ENCODE measurements around the gene TSPAN15. TPM values are rescaled to one million over a fixed set of nuclear protein-coding genes. Genes with fewer than 3 reads are reported as not detected.

The TSPAN15 gene
- total RNA-seq, 1 donor = 0.27 TPM

DNA sequence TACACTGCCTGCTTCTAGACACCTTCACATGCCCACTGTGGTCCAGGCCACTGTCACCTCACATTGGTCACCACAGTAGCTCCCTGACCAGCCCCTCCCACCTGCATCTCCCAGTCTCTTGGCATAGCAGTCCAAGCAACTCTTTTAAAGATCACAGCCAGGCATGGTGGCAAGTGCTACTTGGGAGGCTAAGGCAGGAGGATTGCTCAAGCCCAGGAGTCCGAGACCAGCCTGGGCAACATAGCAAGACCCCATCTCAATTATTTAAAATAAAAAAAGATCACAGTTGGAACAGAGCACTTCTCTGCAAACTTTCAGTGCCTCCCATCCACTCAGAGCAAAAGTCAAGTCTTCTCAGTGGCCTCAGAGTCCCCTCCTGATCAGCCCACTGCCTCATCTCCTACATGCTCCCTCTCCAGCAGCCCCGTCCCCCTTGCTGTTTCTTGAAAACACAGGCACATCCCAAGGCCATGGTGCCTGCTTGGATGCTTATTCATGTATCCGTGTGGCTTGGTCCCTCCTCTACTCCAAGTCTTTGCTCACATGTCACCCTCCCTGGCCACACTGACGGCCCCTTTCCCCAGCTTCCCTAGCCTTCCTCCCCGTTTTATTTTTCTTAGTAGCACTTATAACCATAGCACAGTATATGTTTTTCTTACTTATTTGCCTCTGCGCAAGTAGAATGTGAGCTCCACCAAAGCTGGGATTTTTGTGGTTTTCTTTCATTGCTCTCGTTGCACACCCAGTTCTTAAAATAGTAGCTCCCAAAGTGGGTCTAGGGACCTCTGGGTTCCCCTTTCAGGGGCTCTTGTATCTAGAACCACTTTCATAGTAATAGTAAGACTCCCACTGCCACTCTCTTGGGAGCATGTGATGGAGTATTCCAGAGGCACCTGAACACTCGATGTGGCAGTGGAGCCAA lies 19.5 kb downstream of the TSPAN15 start:
- DNase-seq (ENCODE audit: low read depth) = no peak
- H3K4me3 ChIP-seq (ENCODE audit: low read depth, low read length) = no peak overlapping the region
- TF ChIP-seq, protein P1, sequence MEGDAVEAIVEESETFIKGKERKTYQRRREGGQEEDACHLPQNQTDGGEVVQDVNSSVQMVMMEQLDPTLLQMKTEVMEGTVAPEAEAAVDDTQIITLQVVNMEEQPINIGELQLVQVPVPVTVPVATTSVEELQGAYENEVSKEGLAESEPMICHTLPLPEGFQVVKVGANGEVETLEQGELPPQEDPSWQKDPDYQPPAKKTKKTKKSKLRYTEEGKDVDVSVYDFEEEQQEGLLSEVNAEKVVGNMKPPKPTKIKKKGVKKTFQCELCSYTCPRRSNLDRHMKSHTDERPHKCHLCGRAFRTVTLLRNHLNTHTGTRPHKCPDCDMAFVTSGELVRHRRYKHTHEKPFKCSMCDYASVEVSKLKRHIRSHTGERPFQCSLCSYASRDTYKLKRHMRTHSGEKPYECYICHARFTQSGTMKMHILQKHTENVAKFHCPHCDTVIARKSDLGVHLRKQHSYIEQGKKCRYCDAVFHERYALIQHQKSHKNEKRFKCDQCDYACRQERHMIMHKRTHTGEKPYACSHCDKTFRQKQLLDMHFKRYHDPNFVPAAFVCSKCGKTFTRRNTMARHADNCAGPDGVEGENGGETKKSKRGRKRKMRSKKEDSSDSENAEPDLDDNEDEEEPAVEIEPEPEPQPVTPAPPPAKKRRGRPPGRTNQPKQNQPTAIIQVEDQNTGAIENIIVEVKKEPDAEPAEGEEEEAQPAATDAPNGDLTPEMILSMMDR (IDR thresholded peaks at IDR 0.05; ENCODE audit: insufficient read depth, low read length) = no peak

GRCh38 chr10:69472142-69472541 lies 20.9 kb downstream of the TSPAN15 start:
- no peak overlapping the region for H3K4me3 ChIP-seq (ENCODE audit: low read depth, low read length)
- no peak for DNase-seq (ENCODE audit: low read depth)
- TF ChIP-seq, protein P1 (IDR thresholded peaks at IDR 0.05; ENCODE audit: insufficient read depth, low read length) = no peak

DNA sequence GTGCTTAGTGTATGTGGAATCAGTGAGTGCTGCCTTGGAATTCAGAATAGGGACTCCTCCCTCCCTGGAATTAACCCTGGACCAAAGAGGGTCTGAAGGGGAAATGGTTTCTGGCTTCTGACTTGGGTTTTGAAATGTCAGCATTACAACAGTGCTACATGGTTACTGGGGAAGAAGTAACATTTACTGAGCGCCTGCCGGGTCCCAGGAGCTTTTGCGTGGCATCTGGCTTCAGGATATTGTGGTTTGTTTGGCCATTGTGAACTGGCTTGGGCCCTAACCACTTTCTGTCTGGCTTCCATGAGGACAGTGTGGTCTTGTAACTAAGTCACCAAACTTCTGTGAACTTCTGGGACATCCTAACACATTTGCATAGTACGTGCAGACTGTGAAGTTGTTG lies 21.3 kb downstream of the TSPAN15 start:
- TF ChIP-seq, protein P1 (IDR thresholded peaks at IDR 0.05; ENCODE audit: insufficient read depth, low read length) = no peak
- H3K4me3 ChIP-seq (ENCODE audit: low read depth, low read length) = no peak overlapping the region
- no peak for DNase-seq (ENCODE audit: low read depth)

DNA sequence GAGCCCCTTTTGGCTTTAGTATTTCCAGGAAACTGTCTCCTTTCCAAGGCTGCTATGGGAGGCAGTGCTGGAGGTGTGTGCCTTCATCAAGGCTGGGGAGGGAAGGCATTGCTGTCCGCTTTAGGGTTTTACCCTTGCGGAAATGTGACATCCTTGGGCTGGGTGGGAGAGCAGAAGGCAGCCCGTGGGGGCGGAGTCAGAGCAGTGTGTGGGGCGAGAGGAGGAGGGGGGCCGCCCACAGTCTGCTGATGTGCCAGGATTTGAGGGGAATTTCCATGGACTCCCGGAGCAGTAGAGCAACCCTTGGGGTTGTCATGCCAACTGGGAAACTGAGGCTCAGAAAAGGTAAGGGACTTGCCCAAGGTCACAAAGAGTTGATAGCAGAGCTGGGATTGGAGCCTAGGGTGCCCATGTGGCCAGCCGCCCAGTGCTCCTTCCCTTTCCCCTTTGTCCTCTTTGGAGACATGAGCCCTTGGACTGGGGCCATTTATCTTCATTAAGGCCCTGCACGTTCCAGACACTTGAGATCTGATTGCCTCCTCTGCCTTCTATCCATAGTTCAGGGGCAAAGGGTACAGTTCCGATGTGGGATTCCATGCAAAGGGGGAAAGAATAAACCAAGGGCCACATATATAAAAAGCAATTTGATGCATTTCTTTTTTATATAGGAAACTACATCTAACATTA lies 22.2 kb downstream of the TSPAN15 start:
- no peak overlapping the region for H3K4me3 ChIP-seq (ENCODE audit: low read depth, low read length)

GRCh38 chr10:69474742-69475432 lies 23.6 kb downstream of the TSPAN15 start:
- no peak overlapping the region for H3K4me3 ChIP-seq (ENCODE audit: low read depth, low read length)
- DNase-seq (ENCODE audit: low read depth) = peak; percentile 79
- TF ChIP-seq, protein P1 (IDR thresholded peaks at IDR 0.05; ENCODE audit: insufficient read depth, low read length) = no peak

More for the DNA sequence above, 22.2 kb downstream of the TSPAN15 start:
- TF ChIP-seq, protein P1 (IDR thresholded peaks at IDR 0.05; ENCODE audit: insufficient read depth, low read length) = no peak
- DNase-seq (ENCODE audit: low read depth) = no peak

DNA sequence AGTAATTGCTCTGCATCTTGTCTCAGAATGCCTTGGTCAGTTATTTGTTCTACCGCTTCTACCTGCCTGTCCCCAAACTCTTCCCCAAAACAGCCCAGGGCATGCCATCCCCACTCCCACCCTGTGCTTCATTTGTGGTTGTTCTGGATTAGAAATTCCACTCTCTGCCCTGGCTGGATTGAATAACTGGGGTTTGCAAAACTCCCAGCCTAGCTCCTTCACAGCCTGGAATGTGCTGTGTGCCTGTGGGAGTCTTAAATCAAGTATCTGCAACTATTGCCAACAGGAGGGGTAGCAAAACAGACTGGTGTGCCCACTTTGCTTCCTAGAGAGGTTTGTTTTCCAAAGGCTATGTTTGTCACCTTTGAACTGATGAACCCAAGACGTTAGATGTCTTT lies 24.2 kb downstream of the TSPAN15 start:
- H3K4me3 ChIP-seq (ENCODE audit: low read depth, low read length) = no peak overlapping the region
- peak; percentile 4 for DNase-seq (ENCODE audit: low read depth)
- TF ChIP-seq, protein P1 (IDR thresholded peaks at IDR 0.05; ENCODE audit: insufficient read depth, low read length) = no peak

Data from fibroblast of the aortic adventitia (primary cell).